Thymus (tissue), 11 donors: ENCODE data around the gene PLLP. TPM values are rescaled to one million over a fixed set of nuclear protein-coding genes. Genes with fewer than 3 reads are reported as not detected.
A peak's percentile ranks its signal among the peaks of the same experiment; 100 is the strongest.
"Not testable (repeated sequence)": the region's sequence is repeated elsewhere in the genome, so short reads cannot be mapped to it uniquely, and the experiment has no call there.

Experiments
- DNase-seq, 9 donors: peaks; one replicate each; pipeline ENCODE4 v3.0.0-alpha.2; 2013; ENCODE audit warnings: low spot score in 9 of 9, low read depth in 6 of 9, missing footprints in 1 of 9
- H3K27ac ChIP-seq, 2 donors: one replicate each; pipeline ENCODE4 v1.5.1; 2013; ENCODE audit warnings: control low read depth in 1 of 2, low read depth in 1 of 2, low read length in 1 of 2, mild to moderate bottlenecking in 1 of 2, moderate library complexity in 1 of 2
- H3K27me3 ChIP-seq, 2 donors: one replicate each; pipeline ENCODE4 v1.5.1; 2013; ENCODE audit warnings: low read length in 1 of 2; ENCODE audit not compliant: control insufficient read depth in 2 of 2, insufficient read depth in 1 of 2
- H3K36me3 ChIP-seq, 2 donors: one replicate each; pipeline ENCODE4 v1.5.1; 2013; ENCODE audit warnings: low read length in 1 of 2, mild to moderate bottlenecking in 1 of 2, moderate library complexity in 1 of 2; ENCODE audit not compliant: control insufficient read depth in 2 of 2, insufficient read depth in 2 of 2
- H3K4me1 ChIP-seq, 2 donors: one replicate each; pipeline ENCODE4 v1.5.1; 2013; ENCODE audit warnings: low read length in 2 of 2; ENCODE audit not compliant: control insufficient read depth in 2 of 2, insufficient read depth in 2 of 2
- H3K4me3 ChIP-seq, 2 donors: one replicate each; pipeline ENCODE4 v1.5.1; 2013; ENCODE audit warnings: low read length in 2 of 2, control low read depth in 1 of 2, mild to moderate bottlenecking in 1 of 2
- H3K9me3 ChIP-seq, 2 donors: one replicate each; pipeline ENCODE4 v1.5.1; 2013; ENCODE audit warnings: low read length in 1 of 2, mild to moderate bottlenecking in 1 of 2; ENCODE audit not compliant: control insufficient read depth in 2 of 2, insufficient read depth in 1 of 2
- WGBS: extraction: QIAGEN DNeasy Blood & Tissue Kit; methylation state at CpG from one replicate; pipeline ENCODE4 v1.1.7; 2013; 5-methylcytosine and 5-hydroxymethylcytosine counted together
- polyA plus RNA-seq: library from polyadenylated mRNA; stranded (reverse); fragments of 200-250 nt; gene quantifications from one replicate; pipeline ENCODE4 v1.2.3, GENCODE V29; 2013
- total RNA-seq: library from RNA; stranded (reverse); fragments of 120-200 nt; gene quantifications from one replicate; pipeline ENCODE4 v1.2.4, GENCODE V29; 2013
- donor health status: healthy.

PLLP gene
- total and polyA plus RNA-seq, 2 donors: 1.2 to 4.9 TPM

- DNase-seq: no peak
- Histone ChIP-seq H3K9me3 (peaks cover 0 to 9% of the 10 kb centered on the region in 2 donors), H3K4me1 (peaks cover 16 to 35% of the 10 kb centered on the region in 2 donors), H3K27ac (no peak overlapping the region), H3K36me3 (no peaks in the 10 kb centered on the region), H3K4me3 (no peak overlapping the region), H3K27me3 (peaks cover 22 to 48% of the 10 kb centered on the region in 2 donors)
- 75% methylated on average over 7 of the region's 7 CpGs for WGBS
These were observed 4.5 kb downstream of the PLLP start for GRCh38 chr16:57279780-57280638.

GRCh38 chr16:57278494-57278893 lies 6.0 kb downstream of the PLLP start:
- Histone ChIP-seq H3K27me3 (peaks cover 7 to 32% of the 10 kb centered on the region in 2 donors), H3K9me3 (no peaks in the 10 kb centered on the region), H3K36me3 (no peaks in the 10 kb centered on the region), H3K4me1 (peaks cover 7 to 22% of the 10 kb centered on the region in 2 donors), H3K27ac (no peak overlapping the region), H3K4me3 (no peak overlapping the region)
- no peak for DNase-seq
- 84% methylated on average over 4 of the region's 4 CpGs for WGBS

- 6% methylated on average over 1 of the region's 1 CpG for WGBS
- no peak overlapping the region for H3K27ac ChIP-seq
- H3K36me3 ChIP-seq: no peaks in the 10 kb centered on the region
- peaks cover 0 to 23% of the 10 kb centered on the region in 2 donors for H3K27me3 ChIP-seq
- H3K9me3 ChIP-seq: no peaks in the 10 kb centered on the region
- H3K4me3 ChIP-seq: no peak overlapping the region
- H3K4me1 ChIP-seq: peaks cover 7 to 22% of the 10 kb centered on the region in 2 donors
- DNase-seq: peak in 2 of 9 donors; percentile 28 to 68
These were observed 6.9 kb downstream of the PLLP start for GRCh38 chr16:57277586-57277985.

GRCh38 chr16:57276596-57276995 lies 7.9 kb downstream of the PLLP start:
- H3K4me3 ChIP-seq: no peak overlapping the region
- DNase-seq: no peak
- 60% methylated on average over 5 of the region's 5 CpGs for WGBS
- peaks cover 10 to 27% of the 10 kb centered on the region in 2 donors for H3K4me1 ChIP-seq
- no peak overlapping the region for H3K27ac ChIP-seq
- no peaks in the 10 kb centered on the region for H3K9me3 ChIP-seq
- peaks cover 0 to 13% of the 10 kb centered on the region in 2 donors for H3K27me3 ChIP-seq
- H3K36me3 ChIP-seq: no peaks in the 10 kb centered on the region

- H3K9me3 ChIP-seq, H3K27ac ChIP-seq, H3K36me3 ChIP-seq, H3K27me3 ChIP-seq, H3K4me3 ChIP-seq, DNase-seq: not testable (repeated sequence)
- peaks cover 10 to 34% of the 10 kb centered on the region in 2 donors for H3K4me1 ChIP-seq
- WGBS: 87% methylated on average over 5 of the region's 5 CpGs
These were observed 8.5 kb downstream of the PLLP start for GRCh38 chr16:57275946-57276345.

GRCh38 chr16:57273826-57274225 lies 10.6 kb downstream of the PLLP start:
- H3K27ac ChIP-seq: no peak overlapping the region
- peaks cover 0 to 3% of the 10 kb centered on the region in 2 donors for H3K27me3 ChIP-seq
- 97% methylated on average over 5 of the region's 5 CpGs for WGBS
- no peak for DNase-seq
- no peaks in the 10 kb centered on the region for H3K36me3 ChIP-seq
- peaks cover 16 to 37% of the 10 kb centered on the region in 2 donors for H3K4me1 ChIP-seq
- no peak overlapping the region for H3K4me3 ChIP-seq
- no peaks in the 10 kb centered on the region for H3K9me3 ChIP-seq

- H3K4me1 ChIP-seq: peaks cover 21 to 41% of the 10 kb centered on the region in 2 donors
These were observed 11.1 kb downstream of the PLLP start for GRCh38 chr16:57273359-57273758.

GRCh38 chr16:57271867-57272495 lies 12.5 kb downstream of the PLLP start:
- no peaks in the 10 kb centered on the region for H3K9me3 ChIP-seq
- H3K4me1 ChIP-seq: peaks cover 23 to 44% of the 10 kb centered on the region in 2 donors
- 98% methylated on average over 5 of the region's 5 CpGs for WGBS
- H3K4me3 ChIP-seq: no peak overlapping the region
- H3K27ac ChIP-seq: peak overlapping the region; percentile 25 to 32
- H3K36me3 ChIP-seq: no peaks in the 10 kb centered on the region
- H3K27me3 ChIP-seq: no peaks in the 10 kb centered on the region
- no peak for DNase-seq

More at GRCh38 chr16:57273359-57273758, 11.1 kb downstream of the PLLP start:
- Histone ChIP-seq H3K4me3 (no peak overlapping the region), H3K36me3 (no peaks in the 10 kb centered on the region), H3K9me3 (no peaks in the 10 kb centered on the region), H3K27ac (no peak overlapping the region), H3K27me3 (no peaks in the 10 kb centered on the region)
- 98% methylated on average over 1 of the region's 1 CpG for WGBS
- DNase-seq: no peak

- no peak overlapping the region for H3K4me3 ChIP-seq
- WGBS: 97% methylated on average over 7 of the region's 7 CpGs
- H3K4me1 ChIP-seq: peaks cover 30 to 49% of the 10 kb centered on the region in 2 donors
- no peak overlapping the region for H3K27ac ChIP-seq
- H3K27me3 ChIP-seq: no peaks in the 10 kb centered on the region
- DNase-seq: no peak
- H3K36me3 ChIP-seq: no peaks in the 10 kb centered on the region
- H3K9me3 ChIP-seq: no peaks in the 10 kb centered on the region
These were observed 13.5 kb downstream of the PLLP start for GRCh38 chr16:57271063-57271345.
